ENCODE data around the gene TSPAN9. TPM values are rescaled to one million over a fixed set of nuclear protein-coding genes. Genes with fewer than 3 reads are reported as not detected.

The TSPAN9 gene
- total RNA-seq, 2 donors from 2014 or later = 39.5 to 50.2 TPM

DNA sequence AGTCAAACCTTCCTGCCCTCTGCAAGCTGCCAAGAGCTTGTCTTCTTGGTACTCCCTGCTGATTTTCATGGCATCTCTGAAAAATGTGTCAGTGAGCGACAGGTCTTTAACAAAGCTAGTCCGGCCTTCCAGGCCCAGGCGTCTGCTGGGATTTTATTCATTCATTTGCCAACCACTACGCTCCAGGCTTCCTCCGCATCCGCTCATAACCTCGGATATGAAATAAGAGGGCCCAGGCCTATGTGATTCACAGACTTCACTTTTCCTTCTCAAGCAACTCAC lies 13.8 kb downstream of the TSPAN9 start:
- no peak for ATAC-seq (ENCODE audit: insufficient number of reproducible peaks, low FRiP score, low read depth)
- H3K36me3 ChIP-seq = no peaks in the 10 kb centered on the region
- peaks cover 3 to 24% of the 10 kb centered on the region in 2 donors for H3K4me1 ChIP-seq (ENCODE audit: control insufficient read depth in 1 of 2, low read depth in 2 of 2)
- no peaks in the 10 kb centered on the region for H3K27me3 ChIP-seq (replicated peaks; ENCODE audit: insufficient read depth)
- TF ChIP-seq CTCF (IDR thresholded peaks at IDR 0.05) = no peak
- H3K4me3 ChIP-seq = no peak overlapping the region
- no peak for DNase-seq (ENCODE audit: low spot score)
- no peaks in the 10 kb centered on the region for H3K9me3 ChIP-seq
- H3K27ac ChIP-seq = no peak overlapping the region

- H3K27ac ChIP-seq = peak overlapping the region; percentile 6 to 17
- peak; percentile 37 for ATAC-seq (ENCODE audit: insufficient number of reproducible peaks, low FRiP score, low read depth)
Observed at GRCh38 chr12:3091382-3092241, 14.4 kb downstream of the TSPAN9 start.

DNA sequence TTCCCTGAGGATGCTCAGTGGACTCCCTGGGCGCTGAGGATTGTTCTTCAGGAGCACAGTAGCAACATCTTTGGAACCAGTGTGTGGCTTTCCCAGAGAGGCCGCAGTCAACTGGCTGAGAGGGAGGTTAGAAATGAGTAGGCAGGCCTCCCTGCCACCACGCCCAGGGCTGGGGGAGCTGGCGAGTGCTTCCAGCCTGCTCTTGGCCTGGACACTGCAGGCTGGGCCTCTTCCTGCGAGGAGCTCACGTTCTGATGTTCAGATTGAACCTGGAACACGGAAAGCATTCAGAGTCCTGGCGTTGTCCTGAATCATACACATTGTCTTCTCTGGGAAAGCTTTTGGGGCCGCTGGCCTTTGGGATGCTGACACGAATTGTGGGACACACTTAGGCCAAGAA lies 15.6 kb downstream of the TSPAN9 start:
- no peak for TF ChIP-seq CTCF (IDR thresholded peaks at IDR 0.05)
- no peak overlapping the region for H3K4me3 ChIP-seq
- H3K4me1 ChIP-seq (ENCODE audit: control insufficient read depth in 1 of 2, low read depth in 2 of 2) = peaks cover 8 to 39% of the 10 kb centered on the region in 2 donors
- H3K9me3 ChIP-seq = no peaks in the 10 kb centered on the region
- ATAC-seq (ENCODE audit: insufficient number of reproducible peaks, low FRiP score, low read depth) (no peak), DNase-seq (ENCODE audit: low spot score) (no peak)
- no peaks in the 10 kb centered on the region for H3K27me3 ChIP-seq (replicated peaks; ENCODE audit: insufficient read depth)
- no peaks in the 10 kb centered on the region for H3K36me3 ChIP-seq
- peak overlapping the region; percentile 6 to 17 for H3K27ac ChIP-seq

More at GRCh38 chr12:3091382-3092241, 14.4 kb downstream of the TSPAN9 start:
- Histone ChIP-seq H3K36me3 (no peaks in the 10 kb centered on the region), H3K4me1 (ENCODE audit: control insufficient read depth in 1 of 2, low read depth in 2 of 2) (peaks cover 3 to 31% of the 10 kb centered on the region in 2 donors), H3K27me3 (replicated peaks; ENCODE audit: insufficient read depth) (no peaks in the 10 kb centered on the region), H3K9me3 (no peaks in the 10 kb centered on the region), H3K4me3 (no peak overlapping the region)
- no peak for DNase-seq (ENCODE audit: low spot score)
- no peak for TF ChIP-seq CTCF (IDR thresholded peaks at IDR 0.05)

DNA sequence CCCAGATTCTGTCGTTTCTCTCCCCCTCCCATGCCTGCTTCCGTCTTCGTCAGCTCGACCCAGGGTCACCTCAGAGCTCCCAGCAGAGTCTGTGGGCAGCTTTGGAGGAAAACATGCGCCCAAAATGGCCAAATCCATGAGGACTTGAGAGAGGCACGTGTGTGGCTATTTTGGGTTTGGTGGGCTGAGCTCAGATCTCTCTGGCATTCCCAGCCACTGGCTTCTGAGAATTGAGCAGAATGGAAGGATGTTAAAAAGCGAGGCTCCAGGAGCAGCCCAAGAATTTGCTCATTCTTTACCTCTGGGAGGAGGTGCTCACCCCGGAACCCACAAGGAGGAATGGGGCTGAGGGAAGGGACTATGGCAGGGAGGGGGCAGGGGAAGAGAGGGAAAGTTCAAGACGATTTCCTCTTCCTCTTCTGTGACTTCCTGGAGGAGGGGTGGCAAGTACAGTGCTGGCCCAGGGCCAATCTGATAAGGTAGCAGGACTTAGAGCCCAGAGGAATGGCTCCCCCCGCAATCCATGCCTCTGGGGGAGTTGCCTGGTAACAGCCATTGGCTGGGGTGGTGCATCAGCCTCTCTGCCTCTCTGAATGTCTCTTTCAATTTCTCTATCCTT lies 20.1 kb downstream of the TSPAN9 start:
- H3K27ac ChIP-seq = peak overlapping the region; percentile 90 to 91
- DNase-seq (ENCODE audit: low spot score) = peak; percentile 90
- H3K27me3 ChIP-seq (replicated peaks; ENCODE audit: insufficient read depth) = no peaks in the 10 kb centered on the region
- no peaks in the 10 kb centered on the region for H3K36me3 ChIP-seq
- H3K4me3 ChIP-seq = peak overlapping the region; percentile 68
- no peak for TF ChIP-seq CTCF (IDR thresholded peaks at IDR 0.05)
- peaks cover 20 to 48% of the 10 kb centered on the region in 2 donors for H3K4me1 ChIP-seq (ENCODE audit: control insufficient read depth in 1 of 2, low read depth in 2 of 2)
- no peaks in the 10 kb centered on the region for H3K9me3 ChIP-seq
- peak; percentile 88 for ATAC-seq (ENCODE audit: insufficient number of reproducible peaks, low FRiP score, low read depth)

- ATAC-seq (ENCODE audit: insufficient number of reproducible peaks, low FRiP score, low read depth) = no peak
- peak overlapping the region; percentile 68 for H3K4me3 ChIP-seq
Observed at GRCh38 chr12:3097836-3098235, 20.7 kb downstream of the TSPAN9 start.

More at GRCh38 chr12:3097836-3098235, 20.7 kb downstream of the TSPAN9 start:
- Histone ChIP-seq H3K27ac (peak overlapping the region; percentile 90 to 91), H3K36me3 (no peaks in the 10 kb centered on the region), H3K9me3 (no peaks in the 10 kb centered on the region), H3K4me1 (ENCODE audit: control insufficient read depth in 1 of 2, low read depth in 2 of 2) (peaks cover 20 to 47% of the 10 kb centered on the region in 2 donors), H3K27me3 (replicated peaks; ENCODE audit: insufficient read depth) (no peaks in the 10 kb centered on the region)
- no peak for TF ChIP-seq CTCF (IDR thresholded peaks at IDR 0.05)
- DNase-seq (ENCODE audit: low spot score) = no peak

Measured in thoracic aorta (tissue), 2 donors.